T-helper 9 cell (primary cell): ENCODE measurements around the gene CPED1.
"Not testable (repeated sequence)": the region's sequence is repeated elsewhere in the genome, so short reads cannot be mapped to it uniquely, and the experiment has no call there.

Source experiments
- DNase-seq: peaks from one replicate; pipeline ENCODE4 v3.0.0-alpha.2; 2020

The CPED1 gene

DNA sequence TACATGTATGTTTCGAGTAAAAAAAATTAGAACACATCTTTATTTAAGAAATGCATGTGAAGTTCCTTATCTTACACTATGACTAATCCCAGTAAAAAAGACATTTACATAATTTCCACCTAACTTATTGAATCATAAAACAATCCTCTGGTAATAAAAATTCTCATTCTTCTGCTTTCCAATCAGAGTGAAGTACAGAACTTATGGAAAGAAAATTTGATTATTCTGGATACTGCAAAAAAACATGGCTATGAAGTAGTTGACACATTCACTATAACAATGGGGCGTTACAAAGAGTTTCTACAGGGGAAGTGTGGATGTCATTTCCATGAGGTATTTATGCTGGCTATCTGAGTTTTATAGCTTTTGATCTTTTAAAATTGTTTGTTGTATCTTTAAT is 282.6 kb downstream of the CPED1 start:
- DNase-seq: no peak

DNA sequence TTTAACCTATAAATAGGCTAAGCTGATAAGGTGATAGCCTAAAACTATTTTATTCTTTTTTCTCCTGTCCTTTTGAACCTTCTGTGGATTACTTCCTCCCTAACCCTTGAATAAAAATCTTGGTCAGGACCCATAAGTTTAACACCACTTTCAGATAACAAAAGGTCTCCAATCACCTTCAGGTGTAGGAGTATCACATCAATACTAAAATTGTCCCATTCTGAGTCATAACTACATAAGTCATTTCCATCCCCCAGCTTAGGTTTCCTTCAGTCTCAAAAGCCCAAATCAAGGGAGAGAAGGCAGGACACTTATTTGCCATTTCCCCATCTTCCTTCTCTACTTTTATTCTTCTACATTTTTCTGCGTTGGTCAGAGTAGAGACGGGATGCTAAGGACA is 283.4 kb downstream of the CPED1 start:
- DNase-seq: no peak

DNA sequence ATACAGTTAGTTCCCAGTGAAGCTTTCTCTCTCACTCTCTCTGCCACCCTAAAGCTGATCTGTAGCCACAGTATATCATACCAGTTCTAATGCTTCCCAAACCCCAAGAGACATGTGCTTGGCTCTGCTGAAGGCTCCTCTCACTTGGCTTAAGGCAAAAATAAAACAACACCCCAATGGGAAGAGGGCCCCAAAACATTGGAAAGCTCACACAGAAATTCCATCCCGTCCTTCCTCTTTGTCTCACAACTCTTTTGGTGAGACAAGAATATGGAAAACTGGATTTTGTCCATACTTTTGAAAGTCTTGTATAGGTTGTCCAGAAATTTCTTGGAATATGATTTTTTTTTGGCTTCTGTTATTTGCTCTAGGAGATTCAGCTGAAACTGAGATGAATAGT is 284.2 kb downstream of the CPED1 start:
- no peak for DNase-seq

DNA sequence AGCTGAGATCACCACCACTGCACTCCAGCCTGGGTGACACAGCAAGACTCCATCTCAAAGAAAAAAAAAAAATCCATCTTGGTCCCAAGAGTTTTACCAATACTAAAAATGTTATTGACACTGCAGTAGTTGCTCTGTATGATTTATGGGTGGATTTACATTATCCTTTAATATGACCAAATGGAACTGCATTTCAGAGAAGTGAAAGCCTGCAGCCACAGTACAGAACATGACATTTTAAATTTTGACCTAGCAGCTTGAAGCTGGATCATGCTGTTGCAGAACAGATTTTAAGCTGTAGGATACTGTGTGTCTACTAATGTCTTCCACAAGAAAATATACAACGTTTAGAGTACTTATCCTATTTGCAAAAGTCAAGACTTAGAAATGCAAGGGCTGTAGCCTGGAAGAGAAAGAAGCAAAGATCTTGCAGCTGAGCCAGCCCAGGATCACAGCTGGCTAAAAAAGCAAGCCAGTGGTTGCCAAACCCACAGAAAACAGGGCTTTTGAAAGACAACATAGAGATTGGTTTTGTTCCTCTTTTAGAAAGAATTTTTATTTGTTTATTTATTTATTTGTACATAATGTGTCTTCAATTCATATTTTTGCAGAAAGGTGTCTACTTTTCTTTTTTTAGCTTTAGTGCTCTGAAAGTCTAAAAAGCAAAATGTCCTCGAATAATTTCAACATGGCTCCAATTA is 285.1 kb downstream of the CPED1 start:
- no peak for DNase-seq

DNA sequence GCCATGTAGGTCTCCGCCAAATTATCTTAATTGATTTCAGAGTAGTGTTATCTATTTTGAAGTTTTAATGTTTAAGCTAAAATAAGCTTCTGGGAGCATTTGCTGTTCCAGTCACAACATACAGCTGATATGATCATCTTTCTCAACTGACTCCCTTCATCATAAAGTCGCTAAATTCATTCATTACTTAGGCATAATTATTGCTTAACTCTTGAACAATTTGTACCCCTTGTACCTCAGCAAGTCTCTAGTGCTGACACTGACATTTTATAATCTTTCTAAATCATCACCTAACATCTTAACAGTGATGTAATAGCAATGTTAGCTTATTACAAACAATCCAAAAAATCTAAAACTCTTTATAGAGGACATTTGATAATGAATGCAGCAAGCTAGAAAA is 286.0 kb downstream of the CPED1 start:
- DNase-seq: no peak

DNA sequence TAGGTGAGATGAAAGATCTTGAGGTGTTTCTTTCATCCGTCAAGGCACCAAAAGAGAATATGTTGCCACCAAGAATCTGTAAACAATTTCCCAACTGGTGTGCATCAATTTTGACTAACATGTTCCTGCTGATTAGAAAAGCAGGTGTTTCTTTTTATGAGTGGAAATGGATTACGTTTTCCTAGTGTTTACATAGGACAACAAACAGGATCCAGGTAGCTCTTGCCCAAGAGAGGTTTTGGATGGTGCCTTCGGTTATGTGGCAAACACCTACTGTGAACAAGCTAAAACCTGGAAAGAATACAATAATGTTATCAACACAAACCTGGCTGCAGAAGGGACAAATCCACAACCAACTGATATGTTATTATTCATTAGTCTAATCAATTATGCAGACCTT is 286.7 kb downstream of the CPED1 start:
- no peak for DNase-seq

DNA sequence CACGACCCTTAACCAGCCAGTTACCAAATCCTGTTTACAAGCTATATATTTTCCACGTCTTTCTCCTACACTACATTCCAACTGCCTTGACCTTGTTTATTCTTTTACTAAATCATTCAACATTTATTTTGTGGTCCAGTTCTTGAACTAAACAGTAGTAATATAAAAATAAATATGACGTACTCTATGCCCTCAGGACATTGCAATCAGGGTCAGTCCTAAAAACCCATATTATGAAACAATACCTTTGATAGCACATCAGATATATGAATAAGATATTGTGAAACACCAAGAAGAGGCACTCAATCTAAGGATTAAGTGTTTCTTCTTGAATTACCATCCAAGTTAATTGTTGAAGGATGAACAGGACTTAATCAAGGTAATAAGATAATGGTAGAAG is 287.8 kb downstream of the CPED1 start:
- DNase-seq: no peak

DNA sequence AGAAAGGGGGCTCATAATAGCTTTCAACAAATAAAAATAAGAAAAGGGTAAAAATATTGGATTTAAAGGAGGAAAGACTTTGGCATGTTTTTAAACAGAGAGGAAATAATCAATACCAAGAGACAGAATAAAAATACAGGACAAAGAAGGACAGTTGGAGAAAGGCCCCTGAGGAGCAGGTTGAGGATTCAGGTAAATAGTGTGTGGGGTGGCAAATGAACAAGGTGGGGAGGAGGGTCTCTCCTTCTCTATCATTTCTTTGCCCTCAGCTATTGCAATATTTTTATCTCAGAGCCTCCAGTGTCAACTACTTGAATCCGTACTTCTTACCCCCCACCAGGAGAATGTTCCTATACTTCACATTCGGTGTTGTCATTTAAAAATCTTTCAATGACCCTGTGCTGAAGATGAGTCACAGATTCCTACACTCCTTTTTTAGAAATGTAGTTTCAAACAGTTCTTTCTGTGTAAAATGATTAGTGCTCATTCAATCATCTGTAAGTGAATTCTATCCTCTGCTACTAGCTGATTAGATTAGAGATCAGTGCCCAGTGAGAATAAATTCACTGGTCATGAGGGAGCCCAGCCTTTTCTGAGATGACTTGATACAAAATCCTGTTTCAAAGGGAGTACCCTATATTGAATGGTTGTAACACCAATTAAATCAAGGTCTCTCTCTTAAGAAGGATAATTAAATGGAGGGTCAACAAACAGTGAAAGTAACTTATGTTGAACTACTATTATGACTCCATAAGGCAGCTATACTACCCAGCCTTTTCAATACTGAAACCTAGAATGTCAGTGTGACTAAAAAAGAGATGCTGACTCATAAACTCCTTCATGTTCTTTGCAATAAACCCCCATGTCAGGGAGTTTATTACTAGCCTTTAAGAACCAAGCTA is 289.9 kb downstream of the CPED1 start:
- DNase-seq: no peak

DNA sequence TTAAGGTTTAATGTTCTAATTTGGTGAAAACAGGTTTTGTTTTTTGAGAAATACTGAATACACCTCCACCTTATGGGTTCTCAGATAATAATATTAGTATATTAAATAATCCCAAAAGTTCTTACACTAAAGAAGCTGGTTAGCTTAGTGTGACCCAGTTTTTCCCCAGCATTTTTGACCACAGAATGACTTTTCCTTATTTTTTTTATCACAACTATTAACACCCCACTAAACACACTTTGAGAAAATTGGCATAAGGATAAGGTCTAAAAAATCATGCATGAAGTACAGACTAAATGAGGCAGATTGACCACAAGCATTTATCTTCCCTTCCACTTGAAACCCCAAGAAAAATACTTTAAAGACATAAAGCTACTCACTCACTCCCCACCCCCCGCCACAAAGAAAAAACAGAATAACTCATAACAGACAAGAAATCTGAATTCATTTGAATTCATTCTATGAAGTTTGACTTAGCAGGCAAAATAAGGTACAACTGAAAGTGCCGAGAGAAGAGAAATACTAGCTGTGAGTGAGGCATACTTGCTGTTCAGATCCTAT is 290.6 kb downstream of the CPED1 start:
- no peak for DNase-seq

DNA sequence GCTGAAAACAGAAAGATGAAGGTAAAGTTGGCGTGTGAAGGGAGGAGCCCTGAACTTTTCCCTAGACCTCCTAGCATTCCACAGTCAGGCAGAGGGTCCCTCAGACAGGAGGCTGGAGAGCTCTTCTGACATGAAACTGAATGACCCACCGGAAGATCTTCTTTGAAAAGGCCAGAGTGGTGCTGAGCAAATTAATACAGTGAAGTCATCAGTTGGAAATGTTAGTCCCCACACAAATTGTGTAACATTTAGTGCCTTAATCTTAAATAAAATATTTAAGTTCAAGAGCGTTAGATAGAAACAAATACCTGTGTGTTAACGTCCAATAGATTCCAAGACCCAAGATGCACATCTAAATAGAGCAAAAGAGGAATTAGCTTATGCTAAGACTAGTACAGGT is 291.3 kb downstream of the CPED1 start:
- DNase-seq: no peak

DNA sequence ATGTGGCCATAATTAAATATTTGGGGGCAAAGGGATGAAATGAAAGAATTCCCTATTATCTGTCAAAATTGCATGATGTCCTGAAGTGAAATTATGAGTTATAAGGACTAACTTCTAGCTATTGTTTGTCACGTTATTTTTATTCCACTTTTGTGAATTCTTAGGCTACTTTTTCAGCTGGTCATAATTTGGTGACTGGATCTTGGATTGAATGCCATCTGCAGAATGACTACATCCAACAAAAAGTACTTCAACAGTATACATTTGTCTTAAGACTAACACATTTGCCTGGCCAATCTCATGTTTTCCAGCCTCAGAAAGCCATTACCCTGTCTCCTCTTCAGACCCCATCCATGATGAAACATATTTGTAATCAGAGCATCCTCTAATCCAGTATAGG is 292.1 kb downstream of the CPED1 start:
- no peak for DNase-seq

DNA sequence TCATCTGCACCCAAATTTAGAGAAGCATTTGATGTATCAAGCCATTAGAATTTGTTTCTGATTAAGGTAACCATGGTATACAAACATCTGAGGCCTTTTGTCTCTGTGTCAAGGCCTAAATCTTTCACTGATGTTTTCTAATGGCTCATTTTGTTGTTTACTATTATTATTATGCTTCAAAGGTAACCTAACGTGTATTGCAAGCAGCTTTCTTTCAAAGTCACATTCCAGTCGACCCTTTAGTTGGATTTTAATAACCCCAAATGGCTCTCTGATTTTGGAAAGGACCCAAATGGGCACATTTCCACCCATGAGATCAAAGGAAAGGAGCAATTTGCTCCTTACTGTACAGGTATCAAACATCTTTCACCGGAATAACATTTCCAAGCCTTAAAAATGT is 293.6 kb downstream of the CPED1 start:
- DNase-seq: no peak

DNA sequence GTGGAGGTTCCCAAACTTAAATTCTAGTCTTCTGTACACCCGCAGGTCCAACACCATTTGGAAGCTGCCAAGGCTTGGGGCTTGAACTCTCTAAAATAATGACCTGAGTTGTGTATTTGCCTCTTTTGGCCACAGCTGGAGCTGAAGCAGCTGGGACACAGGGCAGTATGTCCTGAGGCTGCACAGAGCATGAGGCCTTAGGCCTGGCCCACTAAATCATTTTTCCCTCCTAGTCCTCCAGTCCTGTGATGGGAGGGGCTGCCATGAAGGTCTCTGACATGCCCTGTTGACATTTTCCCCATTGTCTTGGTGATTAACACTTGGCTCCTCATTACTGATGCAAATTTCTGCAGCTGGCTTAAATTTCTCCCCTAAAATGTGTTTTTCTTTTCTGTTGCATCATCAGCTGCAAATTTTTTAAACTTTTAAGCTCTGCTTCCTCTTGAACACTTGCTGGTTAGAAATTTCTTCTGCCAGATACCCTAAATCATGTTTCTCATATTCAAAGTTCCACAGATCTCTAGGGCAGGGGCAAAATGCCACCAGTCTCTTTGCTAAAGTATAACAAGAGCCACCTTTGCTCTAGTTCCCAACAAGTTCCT is 296.7 kb downstream of the CPED1 start:
- DNase-seq: no peak

DNA sequence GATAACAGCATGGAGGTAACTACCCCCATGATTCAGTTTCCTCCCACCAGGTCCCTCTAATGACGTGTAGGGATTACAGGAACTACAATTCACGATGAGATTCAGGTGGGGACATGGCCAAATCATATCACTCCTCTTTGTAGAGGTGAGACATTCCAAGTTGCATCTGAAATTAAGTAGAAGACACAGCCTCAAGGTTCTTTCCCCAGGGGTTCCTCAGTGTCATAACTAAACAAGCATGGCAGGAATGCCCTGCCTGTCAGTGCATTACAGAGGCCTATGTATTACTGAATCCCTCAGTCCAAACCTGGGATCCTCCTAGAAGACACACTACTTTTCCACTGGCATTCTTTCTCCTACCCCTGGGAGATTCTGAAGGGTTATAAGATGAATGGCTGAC is 297.7 kb downstream of the CPED1 start:
- DNase-seq: no peak

DNA sequence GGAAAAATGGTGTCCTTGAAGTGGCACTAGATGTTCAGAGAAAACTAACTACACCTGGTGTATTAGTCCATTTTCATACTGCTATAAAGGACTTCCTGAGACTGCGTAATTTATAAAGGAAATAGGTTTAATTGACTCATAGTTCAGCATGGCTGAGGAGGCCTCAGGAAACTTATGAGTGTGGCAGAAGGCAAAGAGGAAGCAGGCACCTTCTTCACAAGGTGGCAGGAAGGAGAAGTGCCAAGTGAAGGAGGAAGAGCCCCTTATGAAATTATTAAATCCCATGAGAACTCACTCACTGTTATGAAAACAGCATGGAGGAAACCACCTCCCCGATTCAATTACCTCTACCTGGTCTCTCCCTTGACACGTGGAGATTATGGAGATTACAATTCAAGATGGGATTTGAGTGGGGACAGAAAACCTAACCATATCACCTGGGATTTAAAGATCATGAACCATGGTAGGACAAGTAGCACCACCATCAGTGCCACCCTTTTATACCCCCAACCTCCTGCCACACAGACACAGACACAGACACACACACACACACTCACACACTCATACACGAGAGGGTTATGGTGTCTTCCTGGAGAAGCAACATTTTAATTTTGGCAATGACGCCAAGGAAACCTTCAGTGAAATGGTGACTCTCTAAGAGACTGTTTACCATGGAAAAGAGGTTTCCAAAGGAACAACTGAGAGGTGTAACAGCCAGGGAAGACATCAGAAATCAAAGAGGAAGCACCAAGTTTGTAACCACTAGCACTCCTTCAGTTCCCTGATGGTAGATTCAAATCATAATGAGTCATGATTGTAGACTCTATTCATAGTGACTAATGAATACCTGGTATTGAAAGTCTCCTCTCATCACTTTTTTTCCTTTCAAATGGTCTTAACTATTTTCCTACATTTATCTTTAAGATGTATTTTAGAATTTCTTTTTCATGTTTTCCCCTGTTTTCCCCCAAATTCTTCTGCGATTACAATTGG is 298.5 kb downstream of the CPED1 start:
- DNase-seq: no peak

DNA sequence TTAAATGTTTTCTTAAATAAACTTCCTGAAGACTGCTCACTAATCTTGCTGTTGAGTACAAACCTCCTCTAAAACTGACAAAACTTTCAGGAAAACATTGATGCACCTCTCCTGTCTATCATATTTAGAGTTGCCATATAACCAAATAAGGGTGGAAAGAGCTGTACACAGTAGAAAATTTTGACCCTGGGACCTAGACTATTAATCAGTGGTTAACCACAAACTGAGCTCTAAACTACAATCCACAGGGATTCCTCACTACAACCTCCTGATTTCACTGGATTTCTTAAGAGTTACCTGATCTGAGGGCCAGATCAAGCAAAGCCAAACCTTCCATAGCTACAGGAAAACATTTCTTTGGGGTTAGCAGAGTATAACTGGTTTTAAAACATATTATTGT is 300.4 kb downstream of the CPED1 start:
- DNase-seq: no peak

DNA sequence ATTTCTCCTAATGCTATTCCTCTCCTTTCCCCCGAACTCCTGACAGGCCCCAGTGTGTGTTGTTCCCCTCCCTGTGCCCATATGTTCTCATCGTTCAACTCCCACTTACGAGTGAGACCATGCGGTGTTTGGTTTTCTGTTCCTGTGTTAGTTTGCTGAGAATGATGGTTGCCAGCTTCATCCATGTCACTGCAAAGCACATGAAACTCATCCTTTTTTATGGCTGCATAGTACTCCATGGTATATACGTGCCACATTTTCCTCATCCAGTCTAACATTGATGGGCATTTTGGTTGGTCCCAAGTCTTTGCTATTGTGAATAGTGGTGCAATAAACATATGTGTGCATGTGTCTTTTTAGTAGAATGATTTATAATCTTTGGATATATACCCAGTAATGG is 301.4 kb downstream of the CPED1 start:
- DNase-seq: not testable (repeated sequence)

DNA sequence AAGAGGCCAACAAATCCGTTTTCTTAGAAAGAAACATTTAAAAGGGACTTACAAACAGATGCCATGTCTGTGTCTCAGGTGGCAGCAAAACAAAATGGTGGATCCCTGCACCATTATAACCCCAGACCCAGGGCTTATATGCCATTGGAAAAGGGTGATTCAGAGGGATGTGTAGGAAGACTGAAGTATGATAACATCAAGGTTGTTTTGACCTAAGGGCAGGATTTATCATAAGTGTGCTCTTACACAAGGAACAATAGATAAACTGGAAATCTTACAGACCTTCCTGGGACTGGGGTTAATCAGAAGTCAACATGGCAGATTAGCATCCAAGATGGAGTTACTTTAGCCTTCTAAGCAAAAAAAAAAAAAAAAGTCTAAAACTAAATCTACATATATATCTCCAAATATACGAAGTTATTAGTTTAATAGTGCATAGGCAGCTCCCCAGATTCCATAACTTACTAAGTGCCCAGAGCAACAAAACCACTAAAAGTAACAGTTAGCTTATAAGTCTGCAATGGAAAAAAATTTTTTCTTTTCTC is 306.0 kb downstream of the CPED1 start:
- no peak for DNase-seq

DNA sequence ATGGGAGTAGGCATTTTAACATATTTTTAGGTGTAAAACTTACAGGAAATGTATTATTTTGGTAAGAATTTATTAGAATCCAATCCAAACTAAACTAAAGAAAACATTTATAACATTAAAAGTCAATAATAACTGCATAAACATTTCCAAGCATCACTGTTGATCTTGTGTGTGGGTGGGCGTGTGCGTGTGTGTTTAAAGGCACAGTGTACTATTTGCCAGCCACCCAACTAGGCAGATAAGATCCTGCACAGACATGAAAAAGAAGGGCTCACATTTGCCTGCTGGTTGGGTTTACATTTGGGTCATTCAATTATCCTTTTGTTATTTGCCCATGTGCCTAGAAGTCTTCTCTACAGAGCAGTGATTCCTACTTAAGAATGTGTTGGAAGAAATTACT is 309.3 kb downstream of the CPED1 start:
- no peak for DNase-seq

DNA sequence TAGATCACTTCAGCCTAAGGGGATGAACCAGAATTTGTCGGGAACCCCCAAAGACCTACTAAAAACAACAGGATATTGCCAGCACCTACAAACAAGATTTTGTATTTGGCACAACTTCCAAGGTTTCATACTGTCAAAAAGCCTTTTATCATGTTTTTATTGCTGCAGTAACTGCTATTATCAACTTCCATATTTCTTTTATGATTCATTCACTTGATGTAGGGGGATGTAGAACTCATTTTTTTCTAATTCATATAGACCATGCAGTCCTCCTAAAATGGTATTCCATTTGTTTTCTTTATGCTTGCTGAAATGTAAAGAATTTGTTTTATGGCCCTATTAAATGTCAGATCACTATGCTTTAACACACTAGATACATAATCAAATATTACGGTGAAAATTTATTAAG is 310.3 kb downstream of the CPED1 start:
- no peak for DNase-seq

DNA sequence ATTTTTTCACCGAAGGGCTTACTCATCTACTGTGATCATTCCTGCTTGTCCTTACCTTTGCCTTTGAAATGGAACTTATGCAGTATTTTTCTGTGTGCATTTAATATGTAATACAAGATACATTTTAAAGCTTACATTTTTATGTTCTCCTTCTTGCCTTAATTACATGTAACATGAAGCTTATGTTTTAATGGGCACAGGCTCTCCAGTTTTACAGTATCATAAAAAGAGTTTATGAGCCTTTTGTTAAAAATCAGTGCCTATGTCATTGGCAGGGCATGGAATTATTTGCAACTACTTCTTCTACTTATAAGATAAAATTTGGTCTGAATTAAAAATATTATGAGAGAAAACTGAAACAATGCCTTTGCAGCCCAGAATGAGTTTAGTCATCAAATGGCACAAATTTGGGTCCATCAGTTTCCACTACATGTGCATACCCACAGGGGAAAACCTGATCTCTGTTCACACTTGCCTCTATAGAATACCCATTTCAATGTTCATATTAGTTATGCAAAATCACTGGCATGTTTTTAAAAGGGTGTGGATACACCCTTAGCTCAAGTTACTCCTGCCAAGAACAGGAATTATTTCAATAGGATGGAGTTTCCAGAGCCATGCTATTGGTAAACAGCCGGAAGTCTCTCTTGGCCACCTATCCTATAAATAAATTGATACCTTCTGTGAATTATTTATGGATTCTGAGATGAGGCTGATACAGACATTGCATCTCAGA is 312.3 kb downstream of the CPED1 start:
- no peak for DNase-seq
